SKM-1 treated with dmso at 0.1 percent for 144 hours (cell line): ENCODE results near the gene EPN1.

ENCODE experiments used
- DNase-seq: peaks from one replicate; lab custom pipeline; 2025; ENCODE audit not compliant: unreplicated experiment; lab: John Stamatoyannopoulos, UW

Gene EPN1

GRCh38 chr19:55660404-55660803 lies 14.6 kb upstream of the EPN1 start:
- no peak for DNase-seq

DNA sequence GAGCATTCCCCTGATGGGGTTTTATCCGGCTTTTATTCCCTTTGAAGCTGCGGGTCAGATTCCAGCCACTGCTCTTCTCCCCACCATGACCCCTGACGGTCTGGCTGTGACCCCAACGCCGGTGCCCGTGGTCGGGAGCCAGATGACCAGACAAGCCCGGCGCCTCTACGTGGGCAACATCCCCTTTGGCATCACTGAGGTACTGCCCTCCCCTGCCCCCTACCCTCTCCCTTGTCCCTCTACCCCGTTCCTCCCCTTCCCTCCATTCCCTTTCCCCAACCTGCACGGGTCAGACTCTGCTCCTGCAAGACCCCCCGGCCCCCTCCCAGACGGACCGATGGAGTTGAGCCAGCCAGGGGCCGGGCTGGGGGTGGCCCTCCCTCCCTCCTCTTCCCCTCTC lies 14.0 kb upstream of the EPN1 start:
- DNase-seq: no peak

DNA sequence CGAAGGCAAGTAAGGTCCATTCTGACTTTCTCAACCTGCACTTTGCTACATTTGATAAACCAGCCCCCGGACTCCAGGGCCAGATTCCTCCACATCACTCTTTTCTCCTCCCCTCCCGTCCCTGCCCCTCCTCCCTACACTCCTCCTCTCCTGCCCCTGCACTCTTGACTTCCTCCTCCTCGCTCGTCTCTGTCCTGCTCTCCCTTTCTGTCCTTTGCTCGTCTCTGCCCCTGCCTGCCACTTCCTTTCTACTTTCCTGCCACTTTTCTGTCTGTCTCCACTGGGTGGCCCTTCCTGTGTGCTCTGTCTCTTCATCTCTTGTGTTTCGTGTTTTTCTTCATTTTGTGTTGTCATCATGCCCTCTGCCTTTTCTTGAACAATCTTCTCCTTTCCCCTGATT lies 13.2 kb upstream of the EPN1 start:
- DNase-seq: no peak

GRCh38 chr19:55663846-55664536 lies 11.0 kb upstream of the EPN1 start:
- no peak for DNase-seq

DNA sequence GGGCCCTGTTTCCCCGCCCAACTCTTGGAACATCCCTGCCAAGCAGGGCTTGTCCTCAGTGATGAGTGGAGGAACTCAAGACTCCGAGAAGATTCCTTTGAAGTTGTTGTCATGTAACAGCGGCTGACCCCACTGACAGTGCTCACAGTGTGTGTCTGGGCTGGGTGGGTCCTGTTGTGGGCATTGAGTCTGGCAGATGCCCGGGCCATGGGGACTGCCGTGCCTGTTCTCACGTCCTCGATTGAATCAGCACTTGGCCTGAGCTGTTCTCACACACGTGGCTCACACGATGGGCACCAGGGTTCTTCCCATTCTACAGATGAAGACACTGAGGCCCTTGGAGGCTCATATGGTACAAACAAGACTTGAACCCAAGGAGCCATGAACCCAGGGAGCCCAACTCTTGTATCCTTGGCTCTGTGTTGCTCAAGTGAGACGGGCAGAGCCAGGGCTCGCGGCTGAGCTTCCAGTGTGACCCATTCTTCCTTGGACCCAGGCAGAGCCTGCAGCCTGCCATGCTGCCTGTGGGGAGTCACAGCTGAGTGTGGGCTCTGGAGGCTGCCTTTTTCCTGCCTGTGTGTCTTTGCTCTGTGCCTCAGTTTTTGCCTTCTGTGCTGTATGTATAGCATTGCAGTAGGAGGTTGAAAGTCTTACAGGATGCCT lies 8.6 kb upstream of the EPN1 start:
- DNase-seq: no peak

- DNase-seq: no peak
These were observed 8.0 kb upstream of the EPN1 start for GRCh38 chr19:55667006-55667381.

- no peak for DNase-seq
These were observed 7.5 kb upstream of the EPN1 start for GRCh38 chr19:55667511-55667910.

- DNase-seq: no peak
These were observed 7.1 kb upstream of the EPN1 start for GRCh38 chr19:55667958-55668357.

DNA sequence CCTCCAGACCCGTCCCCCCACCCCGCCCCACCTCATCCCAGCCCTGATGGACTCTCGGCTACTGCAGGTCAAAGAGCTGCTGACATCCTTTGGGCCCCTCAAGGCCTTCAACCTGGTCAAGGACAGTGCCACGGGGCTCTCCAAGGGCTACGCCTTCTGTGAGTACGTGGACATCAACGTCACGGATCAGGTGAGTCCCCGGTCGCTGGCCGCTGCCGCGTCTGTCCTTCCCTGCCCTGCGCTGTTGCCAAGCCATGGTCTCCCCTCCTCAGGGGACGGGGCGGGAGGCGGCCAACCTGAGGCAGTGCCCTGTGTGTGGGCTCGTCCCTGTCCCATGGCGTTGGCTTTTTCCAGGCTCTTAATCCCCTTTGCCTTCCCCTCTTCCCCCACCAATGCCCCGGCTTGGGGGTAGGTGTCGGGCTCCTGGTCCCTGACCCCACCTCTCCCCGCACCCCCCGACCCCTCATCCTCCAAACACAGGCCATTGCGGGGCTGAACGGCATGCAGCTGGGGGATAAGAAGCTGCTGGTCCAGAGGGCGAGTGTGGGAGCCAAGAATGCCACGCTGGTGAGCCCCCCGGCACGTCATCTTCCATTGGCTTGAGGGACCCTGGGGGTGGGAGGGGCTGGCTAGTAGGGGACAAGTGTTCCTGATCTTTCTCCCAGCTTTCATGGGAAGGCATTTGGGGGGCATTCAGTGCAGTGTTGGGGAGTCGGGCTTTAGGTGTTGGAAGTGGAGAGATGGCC lies 6.2 kb upstream of the EPN1 start:
- no peak for DNase-seq

- DNase-seq: no peak
These were observed 5.4 kb upstream of the EPN1 start for GRCh38 chr19:55669418-55670279.

- no peak for DNase-seq
These were observed 4.6 kb upstream of the EPN1 start for GRCh38 chr19:55670280-55671053.

GRCh38 chr19:55671054-55671378 lies 4.0 kb upstream of the EPN1 start:
- DNase-seq: no peak

- no peak for DNase-seq
These were observed 2.6 kb upstream of the EPN1 start for GRCh38 chr19:55672418-55672817.

DNA sequence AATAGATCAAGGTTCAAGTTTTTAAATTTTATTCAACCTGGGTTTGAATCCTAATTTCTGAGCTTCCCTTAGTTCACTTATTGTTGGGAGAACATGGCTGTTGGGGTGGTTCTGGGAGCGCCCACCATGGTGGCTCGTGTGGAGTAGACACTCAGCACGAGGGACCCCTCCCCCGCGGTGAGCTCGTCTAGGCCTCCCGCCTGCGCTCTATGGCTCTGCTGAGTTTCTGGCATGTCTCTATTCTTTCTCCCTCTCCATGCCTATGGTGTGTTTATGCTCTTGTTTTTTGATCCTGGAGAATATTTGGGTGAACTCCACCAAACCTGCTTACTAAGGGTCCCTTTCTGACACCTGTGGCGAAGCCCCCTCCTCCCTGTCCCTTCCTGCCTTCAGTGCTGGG lies 1.6 kb upstream of the EPN1 start:
- DNase-seq: no peak

DNA sequence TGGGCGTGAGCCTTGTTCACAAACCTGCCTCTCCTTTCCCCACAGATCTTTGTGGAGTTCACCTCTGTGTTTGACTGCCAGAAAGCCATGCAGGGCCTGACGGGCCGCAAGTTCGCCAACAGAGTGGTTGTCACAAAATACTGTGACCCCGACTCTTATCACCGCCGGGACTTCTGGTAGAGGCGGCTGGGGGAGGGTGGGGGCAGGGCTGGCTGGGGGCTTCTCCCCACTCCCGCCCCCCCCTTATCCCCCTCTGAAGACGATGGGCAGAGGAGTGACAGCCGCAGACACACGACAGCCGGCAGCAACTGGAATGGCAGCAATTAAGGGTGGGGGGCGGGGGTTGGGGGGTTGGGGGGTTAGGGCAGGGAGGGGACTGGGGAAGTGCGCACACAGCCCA lies 1.1 kb upstream of the EPN1 start:
- no peak for DNase-seq

DNA sequence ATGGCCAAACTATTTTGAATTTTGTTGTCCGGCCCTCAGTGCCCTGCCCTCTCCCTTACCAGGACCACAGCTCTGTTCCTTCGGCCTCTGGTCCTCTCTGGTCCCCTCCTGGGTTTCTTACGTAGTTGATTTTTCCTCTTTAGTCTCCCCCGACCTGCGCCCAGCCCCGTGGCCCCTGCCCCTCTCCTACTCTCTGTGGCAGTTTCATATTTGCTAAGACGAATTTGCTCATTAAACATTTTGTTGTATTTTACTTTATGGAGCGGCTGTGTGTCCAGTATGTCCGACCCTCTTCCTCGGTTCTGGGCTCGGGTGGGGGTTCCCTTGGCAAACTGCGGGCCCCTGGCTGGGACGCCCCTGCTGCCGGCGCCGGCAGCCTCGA lies 576 bp upstream of the EPN1 start:
- no peak for DNase-seq

GRCh38 chr19:55675661-55676354 lies 782 bp downstream of the EPN1 start:
- DNase-seq: no peak

GRCh38 chr19:55676383-55676782 lies 1.4 kb downstream of the EPN1 start:
- DNase-seq: no peak

GRCh38 chr19:55676889-55677505 lies 2.0 kb downstream of the EPN1 start:
- no peak for DNase-seq

DNA sequence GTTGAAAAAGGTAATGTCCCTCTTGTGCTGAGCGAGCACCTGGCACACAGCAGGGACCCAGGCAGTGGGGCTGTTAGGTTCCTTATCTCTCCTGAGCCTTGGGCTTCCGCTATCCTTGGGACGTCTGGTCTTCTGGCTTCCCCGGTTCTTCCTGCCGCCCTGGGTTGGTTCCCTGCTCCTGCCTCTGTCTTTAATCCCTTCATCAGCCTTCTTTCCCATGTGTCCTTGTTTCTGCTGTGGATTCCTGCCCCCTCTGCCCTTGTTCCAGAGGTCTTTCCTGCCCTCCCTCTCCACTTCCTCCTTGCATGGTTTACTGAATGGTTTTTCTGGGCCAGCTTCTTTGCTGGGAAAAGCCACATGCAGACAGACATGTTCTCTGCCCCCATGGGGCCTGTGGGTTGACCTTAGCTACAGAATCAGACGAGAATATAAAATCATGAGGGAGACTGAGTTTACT lies 2.6 kb downstream of the EPN1 start:
- DNase-seq: no peak
